Measurements from ENCODE around the gene NEK6.

DNA sequence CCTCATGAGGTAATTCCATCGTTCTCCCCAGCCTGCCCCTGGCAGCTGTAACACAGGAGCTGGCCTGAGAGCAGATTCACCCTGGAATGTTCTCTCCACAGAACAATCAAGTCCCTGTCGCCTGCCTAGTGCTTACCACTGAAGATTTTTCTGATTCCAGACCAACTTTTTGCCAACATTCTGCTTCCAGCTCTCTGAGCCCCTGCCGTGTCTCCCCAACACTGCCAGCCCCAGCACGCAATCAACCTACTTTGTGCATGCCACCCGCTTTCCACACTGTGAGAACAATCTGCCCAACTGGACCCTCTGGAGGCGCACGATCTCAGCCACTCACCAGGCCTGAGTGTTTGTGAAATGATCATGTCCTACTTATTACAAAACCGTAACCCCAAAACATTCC, 94.9 kb downstream of the NEK6 start:
- TF ChIP-seq, protein P1, sequence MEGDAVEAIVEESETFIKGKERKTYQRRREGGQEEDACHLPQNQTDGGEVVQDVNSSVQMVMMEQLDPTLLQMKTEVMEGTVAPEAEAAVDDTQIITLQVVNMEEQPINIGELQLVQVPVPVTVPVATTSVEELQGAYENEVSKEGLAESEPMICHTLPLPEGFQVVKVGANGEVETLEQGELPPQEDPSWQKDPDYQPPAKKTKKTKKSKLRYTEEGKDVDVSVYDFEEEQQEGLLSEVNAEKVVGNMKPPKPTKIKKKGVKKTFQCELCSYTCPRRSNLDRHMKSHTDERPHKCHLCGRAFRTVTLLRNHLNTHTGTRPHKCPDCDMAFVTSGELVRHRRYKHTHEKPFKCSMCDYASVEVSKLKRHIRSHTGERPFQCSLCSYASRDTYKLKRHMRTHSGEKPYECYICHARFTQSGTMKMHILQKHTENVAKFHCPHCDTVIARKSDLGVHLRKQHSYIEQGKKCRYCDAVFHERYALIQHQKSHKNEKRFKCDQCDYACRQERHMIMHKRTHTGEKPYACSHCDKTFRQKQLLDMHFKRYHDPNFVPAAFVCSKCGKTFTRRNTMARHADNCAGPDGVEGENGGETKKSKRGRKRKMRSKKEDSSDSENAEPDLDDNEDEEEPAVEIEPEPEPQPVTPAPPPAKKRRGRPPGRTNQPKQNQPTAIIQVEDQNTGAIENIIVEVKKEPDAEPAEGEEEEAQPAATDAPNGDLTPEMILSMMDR (conservative IDR thresholded peaks at IDR 0.05; ENCODE audit: low read length) = no peak
- TF ChIP-seq EZH2phosphoT487 (IDR thresholded peaks at IDR 0.05; ENCODE audit: borderline replicate concordance, low read depth, low read length) = no peak
